GM12801 (cell line): ENCODE data around the gene ENHO.

ENCODE experiments used
- CTCF ChIP-seq: IDR thresholded peaks from one replicate; pipeline ENCODE4 v1.5.1; 2011; ENCODE audit warnings: control low read depth; ENCODE audit not compliant: insufficient read length; ENCODE audit errors: extremely low read depth

The ENHO gene

GRCh38 chr9:34492051-34492450 lies 30.7 kb downstream of the ENHO start:
- no peak for TF ChIP-seq CTCF

GRCh38 chr9:34491596-34491995 lies 31.2 kb downstream of the ENHO start:
- no peak for TF ChIP-seq CTCF

GRCh38 chr9:34490760-34491159 lies 32.0 kb downstream of the ENHO start:
- TF ChIP-seq CTCF, result no peak

GRCh38 chr9:34490360-34490759 lies 32.4 kb downstream of the ENHO start:
- no peak for TF ChIP-seq CTCF

GRCh38 chr9:34486572-34486971 lies 36.2 kb downstream of the ENHO start:
- no peak for TF ChIP-seq CTCF

GRCh38 chr9:34485822-34486221 lies 37.0 kb downstream of the ENHO start:
- TF ChIP-seq CTCF, result no peak

GRCh38 chr9:34484678-34485077 lies 38.1 kb downstream of the ENHO start:
- no peak for TF ChIP-seq CTCF

GRCh38 chr9:34479431-34479866 lies 43.3 kb downstream of the ENHO start:
- TF ChIP-seq CTCF, result no peak
